Measurements from ENCODE around the gene KDM2A.
"Not testable (repeated sequence)": the region's sequence is repeated elsewhere in the genome, so short reads cannot be mapped to it uniquely, and the experiment has no call there.

Gene KDM2A

GRCh38 chr11:67167719-67168118, 48.7 kb downstream of the KDM2A start:
- TF ChIP-seq CTCF (IDR thresholded peaks at IDR 0.05; ENCODE audit: insufficient read depth, missing control alignments): no peak
- FAIRE-seq: no peak

GRCh38 chr11:67168911-67169310, 49.8 kb downstream of the KDM2A start:
- not testable (repeated sequence) for FAIRE-seq; DNase-seq (ENCODE audit: insufficient read length, low spot score)

More at GRCh38 chr11:67167719-67168118, 48.7 kb downstream of the KDM2A start:
- no peak for DNase-seq (ENCODE audit: insufficient read length, low spot score)

- DNase-seq (ENCODE audit: insufficient read length, low spot score) (no peak), FAIRE-seq (no peak)
- TF ChIP-seq CTCF (IDR thresholded peaks at IDR 0.05; ENCODE audit: insufficient read depth, missing control alignments): no peak
These were observed 55.2 kb downstream of the KDM2A start for GRCh38 chr11:67174311-67174710.

- no peak for TF ChIP-seq CTCF (IDR thresholded peaks at IDR 0.05; ENCODE audit: insufficient read depth, missing control alignments)
- peak; percentile 41 for FAIRE-seq
- no peak for DNase-seq (ENCODE audit: insufficient read length, low spot score)
These were observed 58.6 kb downstream of the KDM2A start for GRCh38 chr11:67177399-67178281.

GRCh38 chr11:67178421-67178820, 59.4 kb downstream of the KDM2A start:
- no peak for DNase-seq (ENCODE audit: insufficient read length, low spot score)
- no peak for FAIRE-seq
- no peak for TF ChIP-seq CTCF (IDR thresholded peaks at IDR 0.05; ENCODE audit: insufficient read depth, missing control alignments)

- DNase-seq (ENCODE audit: insufficient read length, low spot score) (no peak), FAIRE-seq (no peak)
- no peak for TF ChIP-seq CTCF (IDR thresholded peaks at IDR 0.05; ENCODE audit: insufficient read depth, missing control alignments)
These were observed 59.8 kb downstream of the KDM2A start for GRCh38 chr11:67178878-67179277.

- FAIRE-seq (no peak), DNase-seq (ENCODE audit: insufficient read length, low spot score) (no peak)
- TF ChIP-seq CTCF (IDR thresholded peaks at IDR 0.05; ENCODE audit: insufficient read depth, missing control alignments): no peak
These were observed 60.9 kb downstream of the KDM2A start for GRCh38 chr11:67179892-67180490.

Data from D721Med (cell line).